Measurements from ENCODE around the gene CEP290. TPM values are rescaled to one million over a fixed set of nuclear protein-coding genes. Genes with fewer than 3 reads are reported as not detected.

The CEP290 gene
- total and polyA plus RNA-seq, 2 of the 13 experiments (the other 11 are each of a cell fraction or from before 2014, with no cell fraction given): 2.4 to 10.8 TPM

DNA sequence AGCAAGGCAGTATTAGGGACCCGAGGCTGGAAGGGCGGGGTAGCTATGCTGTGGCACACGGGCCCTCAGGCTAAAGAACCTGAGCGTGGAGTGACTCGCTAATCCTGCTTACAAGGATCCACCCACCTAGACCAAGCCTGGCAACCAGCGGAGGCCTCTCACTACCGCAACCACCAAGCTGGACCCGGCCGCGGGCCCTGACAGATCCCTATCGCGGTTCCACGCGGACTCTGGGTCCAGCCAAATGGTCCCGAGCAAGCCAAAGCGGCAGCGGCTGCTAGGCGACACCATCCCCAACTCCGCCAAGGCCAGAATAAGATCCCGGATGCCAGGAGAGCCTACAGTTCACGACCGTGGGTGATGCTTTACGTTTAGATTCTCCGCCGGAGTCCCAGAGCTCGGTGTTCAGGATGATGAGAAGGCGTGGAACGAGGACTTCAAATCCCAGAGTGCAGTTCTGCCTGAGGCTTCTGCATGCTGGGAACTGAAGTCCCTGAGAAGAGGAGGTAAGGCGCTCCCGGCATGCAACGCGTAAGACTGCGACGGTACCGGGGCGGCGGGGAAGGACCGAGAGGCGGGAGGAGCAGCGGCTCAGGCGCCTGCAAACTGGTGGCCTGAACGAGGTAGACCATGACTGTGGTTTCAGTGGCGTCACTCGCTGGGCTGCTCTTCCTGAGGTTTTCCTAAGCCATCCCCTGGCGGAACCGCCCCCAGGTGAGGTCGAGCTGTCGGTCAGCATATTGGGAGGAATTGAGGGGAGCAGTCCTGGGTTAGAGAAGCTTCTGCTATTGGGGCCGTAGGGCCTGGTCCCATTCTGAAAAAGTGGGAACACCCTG, at the start of gene CEP290, which contains the start of gene TMTC3 (continued):
- TF ChIP-seq, protein P1, sequence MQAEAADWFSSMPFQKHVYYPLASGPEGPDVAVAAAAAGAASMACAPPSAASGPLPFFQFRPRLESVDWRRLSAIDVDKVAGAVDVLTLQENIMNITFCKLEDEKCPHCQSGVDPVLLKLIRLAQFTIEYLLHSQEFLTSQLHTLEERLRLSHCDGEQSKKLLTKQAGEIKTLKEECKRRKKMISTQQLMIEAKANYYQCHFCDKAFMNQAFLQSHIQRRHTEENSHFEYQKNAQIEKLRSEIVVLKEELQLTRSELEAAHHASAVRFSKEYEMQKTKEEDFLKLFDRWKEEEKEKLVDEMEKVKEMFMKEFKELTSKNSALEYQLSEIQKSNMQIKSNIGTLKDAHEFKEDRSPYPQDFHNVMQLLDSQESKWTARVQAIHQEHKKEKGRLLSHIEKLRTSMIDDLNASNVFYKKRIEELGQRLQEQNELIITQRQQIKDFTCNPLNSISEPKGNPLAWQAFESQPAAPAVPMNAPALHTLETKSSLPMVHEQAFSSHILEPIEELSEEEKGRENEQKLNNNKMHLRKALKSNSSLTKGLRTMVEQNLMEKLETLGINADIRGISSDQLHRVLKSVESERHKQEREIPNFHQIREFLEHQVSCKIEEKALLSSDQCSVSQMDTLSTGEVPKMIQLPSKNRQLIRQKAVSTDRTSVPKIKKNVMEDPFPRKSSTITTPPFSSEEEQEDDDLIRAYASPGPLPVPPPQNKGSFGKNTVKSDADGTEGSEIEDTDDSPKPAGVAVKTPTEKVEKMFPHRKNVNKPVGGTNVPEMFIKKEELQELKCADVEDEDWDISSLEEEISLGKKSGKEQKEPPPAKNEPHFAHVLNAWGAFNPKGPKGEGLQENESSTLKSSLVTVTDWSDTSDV (CRISPR knock-in tag; IDR thresholded peaks at IDR 0.05): 0 out of 2 replicates have a peak, but pooled peaks have one; percentile 30
- TF ChIP-seq MBD4 (IDR thresholded peaks at IDR 0.05; ENCODE audit: borderline replicate concordance, low read length) (no peak), ZNF670 (CRISPR knock-in tag; IDR thresholded peaks at IDR 0.05; ENCODE audit: borderline replicate concordance) (peak; percentile 81), ZBTB20 (CRISPR knock-in tag; IDR thresholded peaks at IDR 0.05; ENCODE audit: borderline replicate concordance, low read depth) (0 out of 2 replicates have a peak, but pooled peaks have one; percentile 57), POGZ (CRISPR knock-in tag; IDR thresholded peaks at IDR 0.05) (peak; percentile 91), ZNF547 (CRISPR knock-in tag; IDR thresholded peaks at IDR 0.05) (no peak), RNF2 (conservative IDR thresholded peaks at IDR 0.05; ENCODE audit: low read depth) (peak; percentile 49; the same call in 1 of the 2 replicates), SP1 (IDR thresholded peaks at IDR 0.05) (no peak), SP1 (CRISPR knock-in tag; IDR thresholded peaks at IDR 0.05) (peak; percentile 51; the same call in 1 of the 2 replicates), MYNN (CRISPR knock-in tag; IDR thresholded peaks at IDR 0.05; ENCODE audit: low read depth) (0 out of 2 replicates have a peak, but pooled peaks have one; percentile 32), ZNF558 (CRISPR knock-in tag; IDR thresholded peaks at IDR 0.05; ENCODE audit: borderline replicate concordance) (peak; percentile 77; the same call in 1 of the 2 replicates), ELF3 (CRISPR knock-in tag; IDR thresholded peaks at IDR 0.05) (peak; percentile 65), SPEN (CRISPR knock-in tag; IDR thresholded peaks at IDR 0.05; ENCODE audit: low read depth) (peak; percentile 84), NFYC (CRISPR knock-in tag; IDR thresholded peaks at IDR 0.05) (peak; percentile 47), GTF3A (CRISPR knock-in tag; conservative IDR thresholded peaks at IDR 0.05) (0 out of 2 replicates have a peak, but pooled peaks have one; percentile 63), XRCC5 (optimal IDR thresholded peaks at IDR 0.05; ENCODE audit: low read length) (peak; percentile 51)
- TF ChIP-seq, protein P2, sequence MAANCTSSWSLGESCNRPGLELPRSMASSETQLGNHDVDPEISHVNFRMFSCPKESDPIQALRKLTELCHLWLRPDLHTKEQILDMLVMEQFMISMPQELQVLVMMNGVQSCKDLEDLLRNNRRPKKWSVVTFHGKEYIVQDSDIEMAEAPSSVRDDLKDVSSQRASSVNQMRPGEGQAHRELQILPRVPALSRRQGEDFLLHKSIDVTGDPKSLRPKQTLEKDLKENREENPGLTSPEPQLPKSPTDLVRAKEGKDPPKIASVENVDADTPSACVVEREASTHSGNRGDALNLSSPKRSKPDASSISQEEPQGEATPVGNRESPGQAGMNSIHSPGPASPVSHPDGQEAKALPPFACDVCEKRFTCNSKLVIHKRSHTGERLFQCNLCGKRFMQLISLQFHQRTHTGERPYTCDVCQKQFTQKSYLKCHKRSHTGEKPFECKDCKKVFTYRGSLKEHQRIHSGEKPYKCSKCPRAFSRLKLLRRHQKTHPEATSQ (CRISPR knock-in tag; IDR thresholded peaks at IDR 0.05; ENCODE audit: borderline replicate concordance): 0 out of 2 replicates have a peak, but pooled peaks have one; percentile 20
- TF ChIP-seq, protein P3, sequence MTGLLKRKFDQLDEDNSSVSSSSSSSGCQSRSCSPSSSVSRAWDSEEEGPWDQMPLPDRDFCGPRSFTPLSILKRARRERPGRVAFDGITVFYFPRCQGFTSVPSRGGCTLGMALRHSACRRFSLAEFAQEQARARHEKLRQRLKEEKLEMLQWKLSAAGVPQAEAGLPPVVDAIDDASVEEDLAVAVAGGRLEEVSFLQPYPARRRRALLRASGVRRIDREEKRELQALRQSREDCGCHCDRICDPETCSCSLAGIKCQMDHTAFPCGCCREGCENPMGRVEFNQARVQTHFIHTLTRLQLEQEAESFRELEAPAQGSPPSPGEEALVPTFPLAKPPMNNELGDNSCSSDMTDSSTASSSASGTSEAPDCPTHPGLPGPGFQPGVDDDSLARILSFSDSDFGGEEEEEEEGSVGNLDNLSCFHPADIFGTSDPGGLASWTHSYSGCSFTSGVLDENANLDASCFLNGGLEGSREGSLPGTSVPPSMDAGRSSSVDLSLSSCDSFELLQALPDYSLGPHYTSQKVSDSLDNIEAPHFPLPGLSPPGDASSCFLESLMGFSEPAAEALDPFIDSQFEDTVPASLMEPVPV (CRISPR knock-in tag; IDR thresholded peaks at IDR 0.05): peak; percentile 36; the same call in 1 of the 2 replicates
- TF ChIP-seq, protein P4, sequence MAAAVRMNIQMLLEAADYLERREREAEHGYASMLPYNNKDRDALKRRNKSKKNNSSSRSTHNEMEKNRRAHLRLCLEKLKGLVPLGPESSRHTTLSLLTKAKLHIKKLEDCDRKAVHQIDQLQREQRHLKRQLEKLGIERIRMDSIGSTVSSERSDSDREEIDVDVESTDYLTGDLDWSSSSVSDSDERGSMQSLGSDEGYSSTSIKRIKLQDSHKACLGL (CRISPR knock-in tag; IDR thresholded peaks at IDR 0.05): peak; percentile 75
- TF ChIP-seq, protein P5, sequence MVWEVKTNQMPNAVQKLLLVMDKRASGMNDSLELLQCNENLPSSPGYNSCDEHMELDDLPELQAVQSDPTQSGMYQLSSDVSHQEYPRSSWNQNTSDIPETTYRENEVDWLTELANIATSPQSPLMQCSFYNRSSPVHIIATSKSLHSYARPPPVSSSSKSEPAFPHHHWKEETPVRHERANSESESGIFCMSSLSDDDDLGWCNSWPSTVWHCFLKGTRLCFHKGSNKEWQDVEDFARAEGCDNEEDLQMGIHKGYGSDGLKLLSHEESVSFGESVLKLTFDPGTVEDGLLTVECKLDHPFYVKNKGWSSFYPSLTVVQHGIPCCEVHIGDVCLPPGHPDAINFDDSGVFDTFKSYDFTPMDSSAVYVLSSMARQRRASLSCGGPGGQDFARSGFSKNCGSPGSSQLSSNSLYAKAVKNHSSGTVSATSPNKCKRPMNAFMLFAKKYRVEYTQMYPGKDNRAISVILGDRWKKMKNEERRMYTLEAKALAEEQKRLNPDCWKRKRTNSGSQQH (CRISPR knock-in tag; IDR thresholded peaks at IDR 0.05; ENCODE audit: low read depth): 0 out of 2 replicates have a peak, but pooled peaks have one; percentile 38
